ENCODE data around the gene CFAP97D1. TPM values are rescaled to one million over a fixed set of nuclear protein-coding genes. Genes with fewer than 3 reads are reported as not detected.

CFAP97D1 gene
- total RNA-seq, 3 donors from 2014 or later, result not detected

GRCh38 chr17:43758086-43758485, 22.1 kb upstream of the CFAP97D1 start:
- no peak for ATAC-seq
- no peak overlapping the region for H3K4me3 Mint-ChIP-seq
- H3K27me3 Mint-ChIP-seq (ENCODE audit: low read depth), result peaks cover 32% of the 10 kb centered on the region
- peaks cover 4% of the 10 kb centered on the region for H3K4me1 Mint-ChIP-seq (ENCODE audit: low read depth)
- no peak for DNase-seq
- H3K9me3 Mint-ChIP-seq, result no peaks in the 10 kb centered on the region
- no peaks in the 10 kb centered on the region for H3K36me3 Mint-ChIP-seq (ENCODE audit: insufficient read depth)

GRCh38 chr17:43758497-43759174, 21.6 kb upstream of the CFAP97D1 start, which contains the start of gene SOST:
SOST (minus strand) TSS chr17:43758791; CDS start chr17:43758741, 50 bp downstream.
- peaks cover 30% of the 10 kb centered on the region for H3K27me3 Mint-ChIP-seq (ENCODE audit: low read depth)
- no peaks in the 10 kb centered on the region for H3K36me3 Mint-ChIP-seq (ENCODE audit: insufficient read depth)
- H3K4me1 Mint-ChIP-seq (ENCODE audit: low read depth), result no peaks in the 10 kb centered on the region
- no peak within 1 kb of the TSS for H3K4me3 Mint-ChIP-seq
- ATAC-seq (no peak), DNase-seq (no peak)
- no peaks in the 10 kb centered on the region for H3K9me3 Mint-ChIP-seq

GRCh38 chr17:43759836-43760235, 20.4 kb upstream of the CFAP97D1 start:
- Mint-ChIP-seq H3K4me1 (ENCODE audit: low read depth) (no peaks in the 10 kb centered on the region), H3K4me3 (no peak overlapping the region), H3K9me3 (no peaks in the 10 kb centered on the region), H3K27me3 (ENCODE audit: low read depth) (peaks cover 22% of the 10 kb centered on the region), H3K36me3 (ENCODE audit: insufficient read depth) (no peaks in the 10 kb centered on the region)
- no peak for DNase-seq
- no peak for ATAC-seq

GRCh38 chr17:43760254-43760852, 19.9 kb upstream of the CFAP97D1 start:
- no peaks in the 10 kb centered on the region for H3K9me3 Mint-ChIP-seq
- H3K36me3 Mint-ChIP-seq (ENCODE audit: insufficient read depth), result no peaks in the 10 kb centered on the region
- H3K4me3 Mint-ChIP-seq, result no peak overlapping the region
- peaks cover 22% of the 10 kb centered on the region for H3K27me3 Mint-ChIP-seq (ENCODE audit: low read depth)
- DNase-seq, result peak; percentile 89
- no peaks in the 10 kb centered on the region for H3K4me1 Mint-ChIP-seq (ENCODE audit: low read depth)
- ATAC-seq, result peak; percentile 89 to 94

- peaks cover 4% of the 10 kb centered on the region for H3K36me3 Mint-ChIP-seq (ENCODE audit: insufficient read depth)
- H3K4me1 Mint-ChIP-seq (ENCODE audit: low read depth), result no peaks in the 10 kb centered on the region
- ATAC-seq (no peak), DNase-seq (peak; percentile 55)
- no peaks in the 10 kb centered on the region for H3K9me3 Mint-ChIP-seq
- H3K27me3 Mint-ChIP-seq (ENCODE audit: low read depth), result no peaks in the 10 kb centered on the region
- no peak overlapping the region for H3K4me3 Mint-ChIP-seq
These were observed 13.7 kb upstream of the CFAP97D1 start for GRCh38 chr17:43766413-43767052.

GRCh38 chr17:43767053-43767712, 13.1 kb upstream of the CFAP97D1 start:
- no peak overlapping the region for H3K4me3 Mint-ChIP-seq
- ATAC-seq (no peak), DNase-seq (no peak)
- no peaks in the 10 kb centered on the region for H3K9me3 Mint-ChIP-seq
- H3K4me1 Mint-ChIP-seq (ENCODE audit: low read depth), result no peaks in the 10 kb centered on the region
- peaks cover 8% of the 10 kb centered on the region for H3K36me3 Mint-ChIP-seq (ENCODE audit: insufficient read depth)
- no peaks in the 10 kb centered on the region for H3K27me3 Mint-ChIP-seq (ENCODE audit: low read depth)

- Mint-ChIP-seq H3K36me3 (ENCODE audit: insufficient read depth) (peaks cover 13% of the 10 kb centered on the region), H3K4me1 (ENCODE audit: low read depth) (peaks cover 2% of the 10 kb centered on the region), H3K4me3 (no peak overlapping the region), H3K9me3 (no peaks in the 10 kb centered on the region), H3K27me3 (ENCODE audit: low read depth) (no peaks in the 10 kb centered on the region)
- no peak for ATAC-seq
- DNase-seq, result no peak
These were observed 12.5 kb upstream of the CFAP97D1 start for GRCh38 chr17:43767713-43768059.

GRCh38 chr17:43768382-43768781, 11.9 kb upstream of the CFAP97D1 start:
- Mint-ChIP-seq H3K4me3 (no peak overlapping the region), H3K9me3 (no peaks in the 10 kb centered on the region), H3K36me3 (ENCODE audit: insufficient read depth) (peaks cover 14% of the 10 kb centered on the region), H3K27me3 (ENCODE audit: low read depth) (no peaks in the 10 kb centered on the region), H3K4me1 (ENCODE audit: low read depth) (peaks cover 2% of the 10 kb centered on the region)
- DNase-seq (no peak), ATAC-seq (no peak)

GRCh38 chr17:43768943-43769342, 11.3 kb upstream of the CFAP97D1 start:
- no peaks in the 10 kb centered on the region for H3K9me3 Mint-ChIP-seq
- no peaks in the 10 kb centered on the region for H3K27me3 Mint-ChIP-seq (ENCODE audit: low read depth)
- H3K4me1 Mint-ChIP-seq (ENCODE audit: low read depth), result peaks cover 2% of the 10 kb centered on the region
- peaks cover 14% of the 10 kb centered on the region for H3K36me3 Mint-ChIP-seq (ENCODE audit: insufficient read depth)
- ATAC-seq, result no peak
- DNase-seq, result no peak
- no peak overlapping the region for H3K4me3 Mint-ChIP-seq

GRCh38 chr17:43769426-43769825, 10.8 kb upstream of the CFAP97D1 start:
- Mint-ChIP-seq H3K9me3 (no peaks in the 10 kb centered on the region), H3K27me3 (ENCODE audit: low read depth) (no peaks in the 10 kb centered on the region), H3K36me3 (ENCODE audit: insufficient read depth) (peaks cover 14% of the 10 kb centered on the region), H3K4me1 (ENCODE audit: low read depth) (peaks cover 2% of the 10 kb centered on the region), H3K4me3 (no peak overlapping the region)
- DNase-seq, result no peak
- no peak for ATAC-seq

GRCh38 chr17:43769859-43770258, 10.4 kb upstream of the CFAP97D1 start:
- H3K27me3 Mint-ChIP-seq (ENCODE audit: low read depth), result no peaks in the 10 kb centered on the region
- H3K36me3 Mint-ChIP-seq (ENCODE audit: insufficient read depth), result peaks cover 14% of the 10 kb centered on the region
- H3K9me3 Mint-ChIP-seq, result no peaks in the 10 kb centered on the region
- no peak for ATAC-seq
- H3K4me1 Mint-ChIP-seq (ENCODE audit: low read depth), result peaks cover 2% of the 10 kb centered on the region
- DNase-seq, result no peak
- no peak overlapping the region for H3K4me3 Mint-ChIP-seq

GRCh38 chr17:43770957-43771356, 9.3 kb upstream of the CFAP97D1 start:
- H3K9me3 Mint-ChIP-seq, result no peaks in the 10 kb centered on the region
- DNase-seq (no peak), ATAC-seq (no peak)
- peaks cover 14% of the 10 kb centered on the region for H3K36me3 Mint-ChIP-seq (ENCODE audit: insufficient read depth)
- H3K4me1 Mint-ChIP-seq (ENCODE audit: low read depth), result peaks cover 2% of the 10 kb centered on the region
- no peak overlapping the region for H3K4me3 Mint-ChIP-seq
- H3K27me3 Mint-ChIP-seq (ENCODE audit: low read depth), result no peaks in the 10 kb centered on the region

GRCh38 chr17:43771463-43771862, 8.8 kb upstream of the CFAP97D1 start:
- H3K4me3 Mint-ChIP-seq, result no peak overlapping the region
- no peak for DNase-seq
- H3K4me1 Mint-ChIP-seq (ENCODE audit: low read depth), result peaks cover 2% of the 10 kb centered on the region
- H3K36me3 Mint-ChIP-seq (ENCODE audit: insufficient read depth), result peaks cover 11% of the 10 kb centered on the region
- H3K27me3 Mint-ChIP-seq (ENCODE audit: low read depth), result no peaks in the 10 kb centered on the region
- H3K9me3 Mint-ChIP-seq, result no peaks in the 10 kb centered on the region
- ATAC-seq, result no peak

- no peak overlapping the region for H3K4me3 Mint-ChIP-seq
These were observed 7.2 kb upstream of the CFAP97D1 start for GRCh38 chr17:43772877-43773648.

More at GRCh38 chr17:43772877-43773648, 7.2 kb upstream of the CFAP97D1 start:
- H3K27me3 Mint-ChIP-seq (ENCODE audit: low read depth), result no peaks in the 10 kb centered on the region
- no peaks in the 10 kb centered on the region for H3K9me3 Mint-ChIP-seq
- H3K36me3 Mint-ChIP-seq (ENCODE audit: insufficient read depth), result peaks cover 11% of the 10 kb centered on the region
- ATAC-seq (no peak), DNase-seq (no peak)
- peaks cover 8% of the 10 kb centered on the region for H3K4me1 Mint-ChIP-seq (ENCODE audit: low read depth)
